ENCODE data around the gene MAPK10. TPM values are rescaled to one million over a fixed set of nuclear protein-coding genes. Genes with fewer than 3 reads are reported as not detected.
"Not testable (repeated sequence)": the region's sequence is repeated elsewhere in the genome, so short reads cannot be mapped to it uniquely, and the experiment has no call there.

MAPK10 gene
- total and polyA plus RNA-seq, 4 donors, result 93.5 to 202 (median 106) TPM

GRCh38 chr4:85979276-85979675 lies 380.6 kb downstream of the MAPK10 start:
- H3K27ac ChIP-seq (ENCODE audit: low read depth, low read length), result no peak overlapping the region
- WGBS (ENCODE audit: insufficient coverage), result 89% methylated on average over 1 of the region's 3 CpGs

GRCh38 chr4:85970535-85970934 lies 389.3 kb downstream of the MAPK10 start:
- DNase-seq (ENCODE audit: low read depth in 4 of 6, low spot score in 6 of 6), result peak in 1 of 6 donors; percentile 19
- no peaks in the 10 kb centered on the region for H3K27me3 ChIP-seq (ENCODE audit: control insufficient read depth, insufficient read depth, low read length)
- H3K4me3 ChIP-seq (ENCODE audit: low read depth, low read length), result no peak overlapping the region
- no peaks in the 10 kb centered on the region for H3K36me3 ChIP-seq (ENCODE audit: control insufficient read depth, insufficient read depth, low read length)
- H3K4me1 ChIP-seq (ENCODE audit: control insufficient read depth, insufficient read depth, low read length), result no peaks in the 10 kb centered on the region
- WGBS (ENCODE audit: insufficient coverage), result no CpG with 5 or more reads among the region's 2 CpGs
- no peak overlapping the region for H3K27ac ChIP-seq (ENCODE audit: low read depth, low read length)
- H3K9me3 ChIP-seq (ENCODE audit: control insufficient read depth, insufficient read depth, low read length), result no peaks in the 10 kb centered on the region

More at GRCh38 chr4:85979276-85979675, 380.6 kb downstream of the MAPK10 start:
- Histone ChIP-seq H3K9me3 (ENCODE audit: control insufficient read depth, insufficient read depth, low read length) (no peaks in the 10 kb centered on the region), H3K27me3 (ENCODE audit: control insufficient read depth, insufficient read depth, low read length) (no peaks in the 10 kb centered on the region), H3K36me3 (ENCODE audit: control insufficient read depth, insufficient read depth, low read length) (no peaks in the 10 kb centered on the region), H3K4me3 (ENCODE audit: low read depth, low read length) (no peak overlapping the region), H3K4me1 (ENCODE audit: control insufficient read depth, insufficient read depth, low read length) (no peaks in the 10 kb centered on the region)
- no peak for DNase-seq (ENCODE audit: low read depth in 4 of 6, low spot score in 6 of 6)

GRCh38 chr4:85968945-85969819 lies 390.7 kb downstream of the MAPK10 start:
- DNase-seq (ENCODE audit: low read depth in 4 of 6, low spot score in 6 of 6), result peak; percentile 29 to 95 (median 62)
- Histone ChIP-seq H3K27me3 (ENCODE audit: control insufficient read depth, insufficient read depth, low read length) (no peaks in the 10 kb centered on the region), H3K27ac (ENCODE audit: low read depth, low read length) (no peak overlapping the region), H3K9me3 (ENCODE audit: control insufficient read depth, insufficient read depth, low read length) (no peaks in the 10 kb centered on the region), H3K4me1 (ENCODE audit: control insufficient read depth, insufficient read depth, low read length) (no peaks in the 10 kb centered on the region), H3K36me3 (ENCODE audit: control insufficient read depth, insufficient read depth, low read length) (no peaks in the 10 kb centered on the region), H3K4me3 (ENCODE audit: low read depth, low read length) (no peak overlapping the region)
- no CpG with 5 or more reads among the region's 3 CpGs for WGBS (ENCODE audit: insufficient coverage)

GRCh38 chr4:85967872-85968271 lies 392.0 kb downstream of the MAPK10 start:
- WGBS (ENCODE audit: insufficient coverage), result 67% methylated on average over 1 of the region's 2 CpGs
- H3K27ac ChIP-seq (ENCODE audit: low read depth, low read length), result no peak overlapping the region
- no peaks in the 10 kb centered on the region for H3K36me3 ChIP-seq (ENCODE audit: control insufficient read depth, insufficient read depth, low read length)
- H3K27me3 ChIP-seq (ENCODE audit: control insufficient read depth, insufficient read depth, low read length), result no peaks in the 10 kb centered on the region
- DNase-seq (ENCODE audit: low read depth in 4 of 6, low spot score in 6 of 6), result no peak
- no peak overlapping the region for H3K4me3 ChIP-seq (ENCODE audit: low read depth, low read length)
- H3K9me3 ChIP-seq (ENCODE audit: control insufficient read depth, insufficient read depth, low read length), result no peaks in the 10 kb centered on the region
- H3K4me1 ChIP-seq (ENCODE audit: control insufficient read depth, insufficient read depth, low read length), result no peaks in the 10 kb centered on the region

GRCh38 chr4:85966373-85966772 lies 393.5 kb downstream of the MAPK10 start:
- no CpG with 5 or more reads among the region's 2 CpGs for WGBS (ENCODE audit: insufficient coverage)
- Histone ChIP-seq H3K4me1 (ENCODE audit: control insufficient read depth, insufficient read depth, low read length) (no peaks in the 10 kb centered on the region), H3K27ac (ENCODE audit: low read depth, low read length) (no peak overlapping the region), H3K27me3 (ENCODE audit: control insufficient read depth, insufficient read depth, low read length) (no peaks in the 10 kb centered on the region), H3K4me3 (ENCODE audit: low read depth, low read length) (no peak overlapping the region), H3K9me3 (ENCODE audit: control insufficient read depth, insufficient read depth, low read length) (no peaks in the 10 kb centered on the region), H3K36me3 (ENCODE audit: control insufficient read depth, insufficient read depth, low read length) (no peaks in the 10 kb centered on the region)
- no peak for DNase-seq (ENCODE audit: low read depth in 4 of 6, low spot score in 6 of 6)

- no peaks in the 10 kb centered on the region for H3K4me1 ChIP-seq (ENCODE audit: control insufficient read depth, insufficient read depth, low read length)
- H3K4me3 ChIP-seq (ENCODE audit: low read depth, low read length), result no peak overlapping the region
- no peak for DNase-seq (ENCODE audit: low read depth in 4 of 6, low spot score in 6 of 6)
- no peaks in the 10 kb centered on the region for H3K36me3 ChIP-seq (ENCODE audit: control insufficient read depth, insufficient read depth, low read length)
- no peaks in the 10 kb centered on the region for H3K9me3 ChIP-seq (ENCODE audit: control insufficient read depth, insufficient read depth, low read length)
- H3K27me3 ChIP-seq (ENCODE audit: control insufficient read depth, insufficient read depth, low read length), result no peaks in the 10 kb centered on the region
- WGBS (ENCODE audit: insufficient coverage), result no CpG with 5 or more reads among the region's 1 CpG
- H3K27ac ChIP-seq (ENCODE audit: low read depth, low read length), result no peak overlapping the region
Observed at GRCh38 chr4:85965529-85965928, 394.3 kb downstream of the MAPK10 start.

GRCh38 chr4:85965017-85965416 lies 394.8 kb downstream of the MAPK10 start:
- not testable (repeated sequence) for H3K9me3 ChIP-seq (ENCODE audit: control insufficient read depth, insufficient read depth, low read length); H3K4me1 ChIP-seq (ENCODE audit: control insufficient read depth, insufficient read depth, low read length); DNase-seq (ENCODE audit: low read depth in 4 of 6, low spot score in 6 of 6); H3K4me3 ChIP-seq (ENCODE audit: low read depth, low read length); H3K36me3 ChIP-seq (ENCODE audit: control insufficient read depth, insufficient read depth, low read length); H3K27ac ChIP-seq (ENCODE audit: low read depth, low read length); H3K27me3 ChIP-seq (ENCODE audit: control insufficient read depth, insufficient read depth, low read length)
- 100% methylated on average over 2 of the region's 4 CpGs for WGBS (ENCODE audit: insufficient coverage)

- no peak overlapping the region for H3K27ac ChIP-seq (ENCODE audit: low read depth, low read length)
- no peak overlapping the region for H3K4me3 ChIP-seq (ENCODE audit: low read depth, low read length)
- no peaks in the 10 kb centered on the region for H3K27me3 ChIP-seq (ENCODE audit: control insufficient read depth, insufficient read depth, low read length)
- DNase-seq (ENCODE audit: low read depth in 4 of 6, low spot score in 6 of 6), result peak in 1 of 6 donors; percentile 21
- no peaks in the 10 kb centered on the region for H3K36me3 ChIP-seq (ENCODE audit: control insufficient read depth, insufficient read depth, low read length)
- H3K4me1 ChIP-seq (ENCODE audit: control insufficient read depth, insufficient read depth, low read length), result no peaks in the 10 kb centered on the region
- H3K9me3 ChIP-seq (ENCODE audit: control insufficient read depth, insufficient read depth, low read length), result no peaks in the 10 kb centered on the region
Observed at GRCh38 chr4:85964298-85964697, 395.6 kb downstream of the MAPK10 start.

- Histone ChIP-seq H3K4me3 (ENCODE audit: low read depth, low read length) (no peak overlapping the region), H3K36me3 (ENCODE audit: control insufficient read depth, insufficient read depth, low read length) (no peaks in the 10 kb centered on the region), H3K9me3 (ENCODE audit: control insufficient read depth, insufficient read depth, low read length) (no peaks in the 10 kb centered on the region), H3K27me3 (ENCODE audit: control insufficient read depth, insufficient read depth, low read length) (no peaks in the 10 kb centered on the region), H3K27ac (ENCODE audit: low read depth, low read length) (no peak overlapping the region), H3K4me1 (ENCODE audit: control insufficient read depth, insufficient read depth, low read length) (no peaks in the 10 kb centered on the region)
- no peak for DNase-seq (ENCODE audit: low read depth in 4 of 6, low spot score in 6 of 6)
- WGBS (ENCODE audit: insufficient coverage), result no CpG with 5 or more reads among the region's 1 CpG
Observed at GRCh38 chr4:85963231-85963630, 396.6 kb downstream of the MAPK10 start.

- H3K27me3 ChIP-seq (ENCODE audit: control insufficient read depth, insufficient read depth, low read length), result no peaks in the 10 kb centered on the region
- H3K9me3 ChIP-seq (ENCODE audit: control insufficient read depth, insufficient read depth, low read length), result no peaks in the 10 kb centered on the region
- DNase-seq (ENCODE audit: low read depth in 4 of 6, low spot score in 6 of 6), result no peak
- no peak overlapping the region for H3K4me3 ChIP-seq (ENCODE audit: low read depth, low read length)
- WGBS (ENCODE audit: insufficient coverage), result no CpG with 5 or more reads among the region's 4 CpGs
- no peaks in the 10 kb centered on the region for H3K4me1 ChIP-seq (ENCODE audit: control insufficient read depth, insufficient read depth, low read length)
- no peak overlapping the region for H3K27ac ChIP-seq (ENCODE audit: low read depth, low read length)
- H3K36me3 ChIP-seq (ENCODE audit: control insufficient read depth, insufficient read depth, low read length), result no peaks in the 10 kb centered on the region
Observed at GRCh38 chr4:85961887-85962286, 398.0 kb downstream of the MAPK10 start.

Measured in spinal cord (tissue), 10 donors.